ENCODE data around the gene C6orf52. TPM values are rescaled to one million over a fixed set of nuclear protein-coding genes. Genes with fewer than 3 reads are reported as not detected.

Gene C6orf52
- total RNA-seq, 4 donors from 2014 or later, result not detected

DNA sequence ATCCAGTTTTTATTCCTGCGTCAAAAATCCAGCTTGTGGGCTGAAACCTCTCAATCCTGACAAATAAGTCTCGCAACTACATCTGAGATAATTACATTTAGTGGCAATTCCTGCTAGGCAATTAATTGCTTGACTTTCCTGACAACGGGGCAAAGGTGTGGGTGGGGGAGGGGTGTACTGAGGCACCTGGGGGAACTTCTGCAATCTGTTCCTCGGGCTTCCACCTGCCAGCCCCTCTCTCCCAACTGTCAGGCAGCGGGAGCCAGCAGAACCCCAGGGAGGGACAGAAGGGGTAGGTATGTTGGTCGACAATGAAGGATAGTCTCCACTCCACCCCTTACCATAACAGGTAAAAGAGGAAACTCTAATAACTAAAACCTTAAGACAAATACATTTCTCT is 6.8 kb downstream of the C6orf52 start:
- 46% methylated on average over 6 of the region's 6 CpGs for WGBS, 2 donors
- TF ChIP-seq POLR2A (IDR thresholded peaks at IDR 0.05), result no peak
- TF ChIP-seq, protein P1, sequence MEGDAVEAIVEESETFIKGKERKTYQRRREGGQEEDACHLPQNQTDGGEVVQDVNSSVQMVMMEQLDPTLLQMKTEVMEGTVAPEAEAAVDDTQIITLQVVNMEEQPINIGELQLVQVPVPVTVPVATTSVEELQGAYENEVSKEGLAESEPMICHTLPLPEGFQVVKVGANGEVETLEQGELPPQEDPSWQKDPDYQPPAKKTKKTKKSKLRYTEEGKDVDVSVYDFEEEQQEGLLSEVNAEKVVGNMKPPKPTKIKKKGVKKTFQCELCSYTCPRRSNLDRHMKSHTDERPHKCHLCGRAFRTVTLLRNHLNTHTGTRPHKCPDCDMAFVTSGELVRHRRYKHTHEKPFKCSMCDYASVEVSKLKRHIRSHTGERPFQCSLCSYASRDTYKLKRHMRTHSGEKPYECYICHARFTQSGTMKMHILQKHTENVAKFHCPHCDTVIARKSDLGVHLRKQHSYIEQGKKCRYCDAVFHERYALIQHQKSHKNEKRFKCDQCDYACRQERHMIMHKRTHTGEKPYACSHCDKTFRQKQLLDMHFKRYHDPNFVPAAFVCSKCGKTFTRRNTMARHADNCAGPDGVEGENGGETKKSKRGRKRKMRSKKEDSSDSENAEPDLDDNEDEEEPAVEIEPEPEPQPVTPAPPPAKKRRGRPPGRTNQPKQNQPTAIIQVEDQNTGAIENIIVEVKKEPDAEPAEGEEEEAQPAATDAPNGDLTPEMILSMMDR (IDR thresholded peaks at IDR 0.05), result no peak
- H3K4me3 ChIP-seq (ENCODE audit: low read depth, poor library complexity, severe bottlenecking), result no peak overlapping the region
- DNase-seq (ENCODE audit: low spot score in 2 of 2), result no peak
- intact Hi-C loops (cut with DNase I; ENCODE audit: low total_unique reads), result no loop called here

GRCh38 chr6:10686901-10687300 is 7.5 kb downstream of the C6orf52 start:
- TF ChIP-seq POLR2A (IDR thresholded peaks at IDR 0.05), result no peak
- WGBS, 2 donors, result 86% methylated on average over 8 of the region's 8 CpGs
- DNase-seq (ENCODE audit: low spot score in 2 of 2), result no peak
- intact Hi-C loops (cut with DNase I; ENCODE audit: low total_unique reads), result no loop called here
- H3K4me3 ChIP-seq (ENCODE audit: low read depth, poor library complexity, severe bottlenecking), result no peak overlapping the region

GRCh38 chr6:10685092-10685915 is 9.1 kb downstream of the C6orf52 start:
- TF ChIP-seq POLR2A (IDR thresholded peaks at IDR 0.05), result no peak
- TF ChIP-seq, protein P1 (IDR thresholded peaks at IDR 0.05), result no peak
- 76 to 79% methylated on average over 3 of the region's 3 CpGs for WGBS, 2 donors
- no peak overlapping the region for H3K4me3 ChIP-seq (ENCODE audit: low read depth, poor library complexity, severe bottlenecking)
- no peak for DNase-seq (ENCODE audit: low spot score in 2 of 2)
- intact Hi-C loops (cut with DNase I; ENCODE audit: low total_unique reads), result no loop called here

- no peak for DNase-seq (ENCODE audit: low spot score in 2 of 2)
- no peak overlapping the region for H3K4me3 ChIP-seq (ENCODE audit: low read depth, poor library complexity, severe bottlenecking)
- TF ChIP-seq, protein P1 (IDR thresholded peaks at IDR 0.05), result no peak
- TF ChIP-seq POLR2A (IDR thresholded peaks at IDR 0.05), result no peak
- WGBS, 2 donors, result 72 to 73% methylated on average over 5 of the region's 5 CpGs
- intact Hi-C loops (cut with DNase I; ENCODE audit: low total_unique reads), result no loop called here
These were observed 9.8 kb downstream of the C6orf52 start for GRCh38 chr6:10684618-10685017.

DNA sequence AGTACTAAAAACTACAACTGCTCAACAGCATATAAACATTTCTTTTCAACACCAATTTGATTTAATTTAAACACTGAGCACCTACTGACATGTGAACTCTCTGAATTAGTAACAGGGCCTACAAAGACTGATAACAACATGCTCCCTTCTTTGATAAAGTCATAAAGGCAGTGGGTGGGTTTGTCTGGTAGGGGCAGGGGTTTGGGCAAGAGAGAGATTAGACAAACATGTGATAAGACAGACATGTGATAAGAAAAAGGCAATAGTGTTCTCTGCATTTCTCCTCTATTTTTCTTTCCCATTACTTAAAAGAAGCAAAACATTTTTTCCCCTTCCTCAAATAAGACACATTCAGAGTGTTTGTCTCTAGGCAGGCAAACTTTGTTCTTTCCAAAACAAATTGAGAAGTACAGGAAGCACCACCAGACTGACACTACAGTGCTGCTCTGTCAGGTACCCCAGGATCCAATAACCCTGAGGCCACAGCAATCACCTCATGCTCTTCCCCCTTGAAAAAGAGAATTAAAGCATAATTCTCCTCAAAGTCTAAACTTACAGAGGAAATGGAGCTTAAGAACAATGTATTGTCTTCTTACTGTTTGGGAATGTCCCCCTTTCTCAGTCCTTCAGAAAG is 11.9 kb downstream of the C6orf52 start:
- TF ChIP-seq POLR2A (IDR thresholded peaks at IDR 0.05), result no peak
- TF ChIP-seq, protein P1 (IDR thresholded peaks at IDR 0.05), result no peak
- no peak for DNase-seq (ENCODE audit: low spot score in 2 of 2)
- intact Hi-C loops (cut with DNase I; ENCODE audit: low total_unique reads), result no loop called here
- H3K4me3 ChIP-seq (ENCODE audit: low read depth, poor library complexity, severe bottlenecking), result no peak overlapping the region

DNA sequence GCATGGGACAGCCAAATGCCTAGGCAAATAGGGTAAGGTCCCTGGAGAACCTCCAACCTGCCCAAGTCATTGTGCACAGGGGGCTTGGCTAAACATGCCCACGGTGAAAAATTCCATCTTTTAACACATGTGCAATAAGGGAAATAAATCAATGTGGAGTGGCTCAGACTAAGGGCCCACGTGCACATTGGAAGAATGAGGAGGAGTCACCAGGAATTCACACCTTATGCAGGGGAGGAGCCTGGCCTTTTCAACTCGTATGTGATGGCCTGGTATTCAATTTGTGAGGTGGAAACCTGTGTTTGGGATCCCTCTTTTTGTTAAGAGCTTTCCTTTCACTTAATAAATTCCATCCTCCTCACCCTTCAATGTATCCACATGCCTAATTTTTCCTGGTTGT is 12.6 kb downstream of the C6orf52 start:
- no peak for TF ChIP-seq POLR2A (IDR thresholded peaks at IDR 0.05)
- TF ChIP-seq, protein P1 (IDR thresholded peaks at IDR 0.05), result no peak
- DNase-seq (ENCODE audit: low spot score in 2 of 2), result no peak
- H3K4me3 ChIP-seq (ENCODE audit: low read depth, poor library complexity, severe bottlenecking), result no peak overlapping the region
- intact Hi-C loops (cut with DNase I; ENCODE audit: low total_unique reads), result no loop called here
- 52 to 71% methylated on average over 3 of the region's 3 CpGs for WGBS, 2 donors

All from lower leg skin (tissue), 4 donors.